Lower leg skin (tissue), 3 donors: ENCODE measurements around the gene MME.

Experiments used
- CTCF ChIP-seq, 3 donors: fragments of 450-650 bp; IDR thresholded peaks; one replicate each; pipeline ENCODE4 v1.5.1; 2016; ENCODE audit warnings: antibody characterized with exemption in 3 of 3, mild to moderate bottlenecking in 3 of 3, moderate library complexity in 2 of 3
- POLR2A ChIP-seq, 2 donors: fragments of 450-650 bp; IDR thresholded peaks; one replicate each; pipeline ENCODE4 v1.6.1; 2016 to 2017; ENCODE audit warnings: antibody characterized with exemption in 2 of 2, mild to moderate bottlenecking in 1 of 2, moderate library complexity in 1 of 2

GRCh38 chr3:155229086-155229485 is 149.0 kb downstream of the MME start:
- TF ChIP-seq POLR2A (IDR thresholded peaks at IDR 0.05) (no peak), CTCF (IDR thresholded peaks at IDR 0.05) (no peak)
